GM12878 (cell line): ENCODE data around the gene ERAL1. TPM values are rescaled to one million over a fixed set of nuclear protein-coding genes. Genes with fewer than 3 reads are reported as not detected.

Source experiments
- CUX1 ChIP-seq: IDR thresholded peaks from 2 replicates; pipeline ENCODE4 v1.6.1; 2012; ENCODE audit warnings: improper control_type of control experiment, low read depth, low read length; ENCODE audit not compliant: insufficient replicate concordance
- ZNF687 ChIP-seq: fragments of 450-650 bp; IDR thresholded peaks from 2 replicates; pipeline ENCODE4 v1.6.1; 2017; ENCODE audit warnings: mild to moderate bottlenecking, moderate library complexity
- polyA plus RNA-seq, 11 experiments: library from polyadenylated mRNA; depleted of rRNA in 4 of 11; unstranded in 6 of 11; stranded (reverse) in 5 of 11; fragments of >200 nt; fragmentation: Nextera tagmentation in 4 of 11; fragmentation: Illumina TruSeq in 1 of 11; extraction: Ambion mirVana in 4 of 11; extraction: Trizol in 1 of 11; gene quantifications; 1 replicate in 1 of 11; 2 replicates in 10 of 11; pipeline versions ENCODE4 v1.2.1 to v1.2.3, GENCODE V29; 2011 to 2016; ENCODE audit warnings: inconsistent platforms in 2 of 11, missing spikeins in 2 of 11, low read depth in 1 of 11
- total RNA-seq, 4 experiments: library from RNA; depleted of rRNA in 3 of 4; stranded (reverse); fragments of >200 nt in 3 of 4; fragmentation: Illumina TruSeq in 1 of 4; extraction: Trizol in 1 of 4; gene quantifications; 2 replicates each; pipeline versions ENCODE4 v1.2.1 to v1.2.3, GENCODE V29; 2013 to 2021

ERAL1 gene
- total and polyA plus RNA-seq, 10 of the 15 experiments (the other 5 are each of a cell fraction or from before 2014, with no cell fraction given): 27.7 to 175 (median 104) TPM

- TF ChIP-seq ZNF687 (no peak), CUX1 (no peak)
Observed at GRCh38 chr17:28895794-28896447, 41.1 kb downstream of the ERAL1 start (continued).
